ENCODE data around the gene POU5F2.
A peak's percentile ranks its signal among the peaks of the same experiment; 100 is the strongest.

POU5F2 gene

GRCh38 chr5:93741136-93741811 is at the start of gene POU5F2:
Gene POU5F2, minus strand, starts transcription at chr5:93741600. Its CDS starts 37 bp downstream, at chr5:93741563.
- TF ChIP-seq, protein P1, sequence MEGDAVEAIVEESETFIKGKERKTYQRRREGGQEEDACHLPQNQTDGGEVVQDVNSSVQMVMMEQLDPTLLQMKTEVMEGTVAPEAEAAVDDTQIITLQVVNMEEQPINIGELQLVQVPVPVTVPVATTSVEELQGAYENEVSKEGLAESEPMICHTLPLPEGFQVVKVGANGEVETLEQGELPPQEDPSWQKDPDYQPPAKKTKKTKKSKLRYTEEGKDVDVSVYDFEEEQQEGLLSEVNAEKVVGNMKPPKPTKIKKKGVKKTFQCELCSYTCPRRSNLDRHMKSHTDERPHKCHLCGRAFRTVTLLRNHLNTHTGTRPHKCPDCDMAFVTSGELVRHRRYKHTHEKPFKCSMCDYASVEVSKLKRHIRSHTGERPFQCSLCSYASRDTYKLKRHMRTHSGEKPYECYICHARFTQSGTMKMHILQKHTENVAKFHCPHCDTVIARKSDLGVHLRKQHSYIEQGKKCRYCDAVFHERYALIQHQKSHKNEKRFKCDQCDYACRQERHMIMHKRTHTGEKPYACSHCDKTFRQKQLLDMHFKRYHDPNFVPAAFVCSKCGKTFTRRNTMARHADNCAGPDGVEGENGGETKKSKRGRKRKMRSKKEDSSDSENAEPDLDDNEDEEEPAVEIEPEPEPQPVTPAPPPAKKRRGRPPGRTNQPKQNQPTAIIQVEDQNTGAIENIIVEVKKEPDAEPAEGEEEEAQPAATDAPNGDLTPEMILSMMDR (IDR thresholded peaks at IDR 0.05; ENCODE audit: low read depth, low read length) = no peak
- no peak for DNase-seq (ENCODE audit: extremely low read depth, low read depth)

GRCh38 chr5:93790401-93790800 is 49.0 kb upstream of the POU5F2 start:
- TF ChIP-seq, protein P1 (IDR thresholded peaks at IDR 0.05; ENCODE audit: low read depth, low read length) = no peak
- DNase-seq (ENCODE audit: extremely low read depth, low read depth) = no peak

- TF ChIP-seq, protein P1 (IDR thresholded peaks at IDR 0.05; ENCODE audit: low read depth, low read length) = peak; percentile 3
- DNase-seq (ENCODE audit: extremely low read depth, low read depth) = no peak
These were observed 48.0 kb upstream of the POU5F2 start for GRCh38 chr5:93789173-93790067.

DNA sequence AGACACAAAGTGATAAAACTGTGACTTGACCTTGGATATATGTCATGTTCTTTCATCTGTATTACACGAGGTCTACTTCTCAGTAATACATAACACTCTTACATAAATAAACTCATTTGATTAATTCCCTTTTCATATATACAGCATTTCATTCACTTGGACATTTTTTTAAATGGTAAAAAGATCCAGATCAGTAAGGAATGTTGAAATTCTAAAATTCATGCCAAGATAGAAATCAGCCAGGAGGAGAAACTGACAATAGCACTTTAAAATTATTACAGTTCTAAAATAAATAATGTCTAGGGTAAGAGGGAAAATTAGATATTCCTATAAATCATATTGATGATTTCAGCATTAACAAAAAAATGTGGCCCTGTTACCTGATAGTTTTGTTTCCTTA is 46.2 kb upstream of the POU5F2 start:
- no peak for DNase-seq (ENCODE audit: extremely low read depth, low read depth)
- TF ChIP-seq, protein P1 (IDR thresholded peaks at IDR 0.05; ENCODE audit: low read depth, low read length) = no peak

GRCh38 chr5:93785475-93785874 is 44.1 kb upstream of the POU5F2 start:
- TF ChIP-seq, protein P1 (IDR thresholded peaks at IDR 0.05; ENCODE audit: low read depth, low read length) = no peak
- no peak for DNase-seq (ENCODE audit: extremely low read depth, low read depth)

GRCh38 chr5:93782978-93783377 is 41.6 kb upstream of the POU5F2 start:
- TF ChIP-seq, protein P1 (IDR thresholded peaks at IDR 0.05; ENCODE audit: low read depth, low read length) = no peak
- no peak for DNase-seq (ENCODE audit: extremely low read depth, low read depth)

- TF ChIP-seq, protein P1 (IDR thresholded peaks at IDR 0.05; ENCODE audit: low read depth, low read length) = no peak
- no peak for DNase-seq (ENCODE audit: extremely low read depth, low read depth)
These were observed 36.2 kb upstream of the POU5F2 start for GRCh38 chr5:93777620-93778019.
